GM21723 (cell line): ENCODE results near the gene ZNF14.
"Not testable (repeated sequence)": the region's sequence is repeated elsewhere in the genome, so short reads cannot be mapped to it uniquely, and the experiment has no call there.

ENCODE experiments used
- ATAC-seq: cut with Tn5 transposase; IDR thresholded peaks from one replicate; pipeline ENCODE4 v1.9.1; 2021; ENCODE audit warnings: mild to moderate bottlenecking, moderate library complexity; ENCODE audit not compliant: unreplicated experiment

ZNF14 gene

DNA sequence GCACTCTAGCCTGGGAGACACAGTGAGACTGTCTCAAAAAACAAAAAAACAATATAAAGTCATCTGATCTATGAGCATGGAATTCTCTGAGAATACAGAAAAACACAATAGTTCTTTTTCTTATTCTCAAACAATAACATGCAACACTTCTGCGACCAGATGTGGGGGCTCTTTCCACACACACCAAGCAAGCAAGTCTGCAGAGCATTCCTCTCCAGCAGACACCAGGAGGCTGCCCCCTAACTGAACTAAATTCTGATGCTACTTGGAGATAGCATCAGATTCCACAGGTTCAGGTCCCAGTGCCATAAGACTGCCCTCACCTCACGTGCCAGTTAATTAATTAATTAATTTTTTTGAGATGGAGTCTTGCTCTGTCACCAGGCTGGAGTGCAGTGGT is 36.5 kb downstream of the ZNF14 start:
- no peak for ATAC-seq

GRCh38 chr19:19691683-19692082 is 41.2 kb downstream of the ZNF14 start:
- ATAC-seq = no peak

DNA sequence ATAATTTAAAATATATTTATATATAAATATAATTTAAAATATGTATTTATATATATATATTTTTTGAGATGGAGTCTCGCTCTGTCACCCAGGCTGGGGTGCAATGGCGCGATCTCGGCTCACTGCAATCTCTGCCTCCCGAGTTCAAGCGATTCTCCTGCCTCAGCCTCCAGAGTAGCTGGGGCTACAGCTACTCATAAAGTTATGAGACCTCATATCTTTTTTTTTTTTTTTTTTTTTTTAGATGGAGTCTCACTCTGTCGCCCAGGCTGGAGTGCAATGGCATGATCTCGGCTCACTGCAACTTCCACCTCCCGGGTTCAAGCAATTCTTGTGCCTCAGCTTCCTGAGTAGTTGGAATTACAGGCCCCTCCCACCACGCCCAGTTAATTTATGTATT is 43.9 kb downstream of the ZNF14 start:
- ATAC-seq = not testable (repeated sequence)

DNA sequence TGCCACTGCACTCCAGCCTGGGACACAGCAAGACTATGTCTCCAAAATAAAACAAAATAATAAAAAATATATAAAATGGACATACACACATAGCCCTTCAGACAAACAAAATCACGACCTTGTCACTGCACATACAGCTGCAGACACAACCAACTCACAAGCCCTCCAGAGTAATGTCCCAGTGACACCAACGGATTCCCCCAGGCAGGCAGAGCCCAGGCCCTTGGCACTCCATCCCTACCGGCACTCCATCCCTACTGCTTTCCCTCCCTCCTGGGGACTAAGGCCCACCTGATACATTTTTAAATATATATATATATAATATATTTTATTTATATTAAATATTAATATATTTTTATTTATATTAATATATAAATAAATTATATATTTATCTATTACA is 45.8 kb downstream of the ZNF14 start:
- ATAC-seq = no peak

DNA sequence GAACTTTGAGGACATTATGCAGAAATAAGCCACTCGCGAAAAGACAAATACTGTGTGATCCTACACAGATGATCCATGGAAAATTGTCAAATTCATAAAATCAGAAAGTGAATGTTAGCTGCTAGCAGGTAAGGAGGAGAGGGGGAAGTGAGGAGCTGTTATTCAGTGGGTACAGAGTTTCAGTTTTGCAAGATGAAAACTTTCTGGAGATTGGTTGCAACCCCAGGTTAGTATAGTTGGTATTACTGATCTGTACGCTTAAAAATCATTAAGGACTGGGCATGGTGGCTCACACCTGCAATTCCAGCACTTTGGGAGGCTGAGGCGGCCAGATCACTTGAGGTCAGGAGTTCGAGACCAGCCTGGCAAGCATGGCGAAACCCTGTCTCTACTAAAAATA is 46.3 kb downstream of the ZNF14 start:
- no peak for ATAC-seq

DNA sequence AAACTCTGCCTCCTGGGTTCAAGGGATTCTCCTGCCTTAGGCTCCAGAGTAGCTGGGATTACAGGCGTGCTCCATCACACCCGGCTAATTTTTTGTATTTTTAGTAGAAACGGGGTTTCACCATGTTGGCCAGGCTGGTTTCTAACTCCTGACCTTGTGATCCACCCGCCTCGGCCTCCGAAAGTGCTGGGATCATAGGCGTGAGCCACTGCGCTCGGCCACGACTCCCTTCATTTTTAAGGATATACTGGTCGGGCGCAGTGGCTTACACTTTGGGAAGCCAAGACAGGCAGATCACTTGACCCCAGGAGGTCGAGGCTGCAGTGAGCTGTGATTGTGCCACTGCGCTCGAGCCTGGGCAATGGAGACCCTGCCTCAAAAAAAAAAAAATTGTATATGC is 46.8 kb downstream of the ZNF14 start:
- ATAC-seq = not testable (repeated sequence)

- no peak for ATAC-seq
Observed at GRCh38 chr19:19679176-19680073, 53.5 kb downstream of the ZNF14 start.

DNA sequence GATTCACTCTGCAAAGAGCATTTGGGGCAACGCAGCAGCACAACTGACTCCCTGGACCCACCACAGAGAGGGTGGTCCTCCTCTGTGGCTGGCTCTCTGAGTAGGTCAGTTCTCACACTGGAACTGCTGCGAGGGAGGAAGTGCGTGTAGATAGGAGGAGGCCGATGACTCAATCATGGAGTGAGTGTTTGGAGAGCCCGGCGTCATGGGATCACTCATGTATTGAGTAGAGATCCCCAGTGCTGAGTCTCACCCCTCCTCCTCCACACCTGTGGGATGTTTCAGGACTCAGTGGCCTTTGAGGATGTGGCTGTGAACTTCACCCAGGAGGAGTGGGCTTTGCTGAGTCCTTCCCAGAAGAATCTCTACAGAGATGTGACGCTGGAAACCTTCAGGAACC is 55.3 kb downstream of the ZNF14 start:
- no peak for ATAC-seq

DNA sequence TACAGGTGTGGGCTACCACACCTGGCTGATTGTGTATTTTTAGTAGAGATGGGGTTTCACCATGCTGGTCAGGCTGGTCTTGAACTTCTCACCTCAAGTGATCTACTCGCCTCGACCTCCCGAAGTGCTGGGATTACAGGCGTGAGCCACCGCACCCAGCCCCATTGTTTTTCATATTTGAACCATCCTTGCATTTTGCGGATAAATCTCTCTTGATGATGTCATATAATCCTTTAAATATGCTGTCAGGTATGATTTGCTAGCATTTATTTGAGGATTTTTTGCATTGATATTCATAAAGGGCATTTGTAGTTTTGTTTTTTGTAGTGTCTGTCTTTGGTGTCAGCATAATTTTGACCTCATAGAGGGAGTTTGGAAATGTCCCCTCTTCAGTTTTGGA is 58.6 kb downstream of the ZNF14 start:
- ATAC-seq = no peak

GRCh38 chr19:19672816-19673215 is 60.1 kb downstream of the ZNF14 start:
- ATAC-seq = no peak

- ATAC-seq = no peak
Observed at GRCh38 chr19:19670070-19670551, 62.8 kb downstream of the ZNF14 start.

DNA sequence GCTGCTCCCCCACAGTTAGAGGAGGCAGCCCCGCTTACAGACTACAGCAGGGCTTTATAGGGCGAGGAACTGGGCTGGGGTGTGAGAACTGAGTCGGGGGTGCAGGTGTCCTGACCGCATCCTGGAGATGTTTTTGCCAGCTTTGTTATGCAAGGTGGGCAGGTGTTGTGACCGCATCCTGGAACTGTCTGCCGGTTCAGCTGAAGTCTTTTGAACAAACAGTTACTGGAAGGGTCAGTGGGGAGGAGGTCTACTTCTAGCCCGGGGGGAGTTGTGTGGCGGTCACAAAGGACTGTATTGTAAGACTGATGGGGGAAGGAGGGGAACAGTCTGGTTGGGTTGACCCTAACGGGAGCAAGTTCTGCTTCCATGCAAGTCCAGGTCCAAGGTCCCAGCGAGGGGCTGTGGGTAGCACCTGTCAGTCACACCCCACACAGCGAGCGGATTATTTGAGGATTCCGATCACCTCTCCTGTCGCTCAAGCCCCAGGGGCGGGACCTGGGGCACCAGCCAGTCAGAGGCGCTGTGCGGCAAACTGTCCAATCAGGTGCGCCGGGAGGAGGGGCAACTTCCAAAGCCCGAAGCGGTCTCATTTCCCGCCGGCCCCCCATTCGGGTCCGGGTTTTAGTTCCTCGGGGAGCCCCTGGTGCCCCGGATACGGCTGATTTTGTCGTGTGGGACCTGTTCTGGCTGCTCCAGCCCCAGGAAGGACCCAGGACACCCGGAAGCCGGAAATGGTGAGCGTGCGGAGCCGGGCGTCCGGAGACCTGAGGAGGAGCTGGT is 64.5 kb downstream of the ZNF14 start, which contains the start of gene ZNF101:
TSS of gene ZNF101 (plus strand) at position 610 of the 783 bp plus-strand sequence. CDS start at position 735, 125 bp downstream.
- peak; percentile 79 for ATAC-seq

DNA sequence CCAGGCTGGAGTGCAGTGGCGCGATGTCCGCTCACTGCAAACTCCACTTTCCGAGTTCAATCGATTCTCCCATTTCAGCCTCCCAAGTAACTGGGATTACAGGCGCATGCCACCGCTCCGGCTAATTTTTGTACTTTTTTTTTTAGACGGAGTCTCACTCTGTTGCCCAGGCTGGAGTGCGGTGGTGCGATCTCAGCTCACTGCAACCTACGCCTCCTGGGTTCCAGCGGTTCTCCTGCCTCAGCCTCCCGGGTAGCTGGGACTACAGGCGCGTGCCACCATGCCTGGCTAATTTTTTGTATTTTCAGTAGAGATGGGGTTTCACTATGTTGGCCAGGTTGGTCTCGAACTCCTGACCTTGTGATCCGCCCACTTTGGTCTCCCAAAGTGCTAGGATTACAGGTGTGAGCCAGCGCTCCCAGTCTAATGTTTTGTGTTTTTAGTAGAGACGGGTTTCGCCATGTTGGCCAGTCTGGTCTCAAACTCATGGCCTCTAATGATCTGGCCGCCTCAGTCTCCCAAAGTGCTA is 67.4 kb downstream of the ZNF14 start:
- ATAC-seq = not testable (repeated sequence)

GRCh38 chr19:19663256-19664120 is 69.4 kb downstream of the ZNF14 start, which contains the start of gene ATP13A1:
TSS of gene ATP13A1 (minus strand) at chr19:19663676. CDS start at chr19:19663666, 10 bp downstream.
- ATAC-seq = peak; percentile 72

DNA sequence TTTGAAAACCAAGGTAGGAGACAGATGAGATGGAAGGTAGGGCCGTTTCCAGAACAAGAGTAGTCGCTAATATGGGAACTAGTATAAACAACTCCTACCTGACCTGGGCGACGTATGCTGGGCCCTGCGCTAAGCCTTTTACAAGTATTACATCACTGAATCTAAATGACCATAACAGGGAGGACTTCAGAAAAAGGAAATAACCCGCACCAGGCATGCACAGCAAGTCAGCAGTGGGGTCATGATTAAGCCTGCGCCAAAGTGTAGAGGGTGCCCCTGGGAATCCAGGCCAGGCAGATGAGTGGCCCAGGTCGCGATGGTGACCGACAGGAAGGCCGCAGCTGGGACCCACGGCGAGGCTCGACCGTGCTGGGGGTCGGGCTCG is 70.0 kb downstream of the ZNF14 start:
- ATAC-seq = no peak

DNA sequence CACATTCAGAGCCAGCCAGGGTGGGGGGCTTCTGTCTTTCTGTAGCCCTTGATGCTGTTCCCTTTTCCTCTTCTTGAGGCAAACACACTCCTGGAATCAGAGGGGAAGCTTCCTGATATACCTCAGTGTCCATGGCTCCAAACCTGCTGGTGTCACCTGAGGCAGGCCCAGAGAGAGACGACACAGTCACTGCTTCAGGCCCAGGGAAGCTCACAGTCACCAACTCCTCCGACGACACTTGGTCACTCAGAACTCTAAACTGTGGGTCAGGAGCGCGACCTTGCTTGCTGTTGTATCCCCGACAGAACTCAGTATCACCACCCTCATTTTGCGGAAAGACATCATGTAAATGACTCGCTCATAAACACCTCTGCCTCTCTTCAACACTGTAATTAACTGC is 70.6 kb downstream of the ZNF14 start:
- no peak for ATAC-seq

DNA sequence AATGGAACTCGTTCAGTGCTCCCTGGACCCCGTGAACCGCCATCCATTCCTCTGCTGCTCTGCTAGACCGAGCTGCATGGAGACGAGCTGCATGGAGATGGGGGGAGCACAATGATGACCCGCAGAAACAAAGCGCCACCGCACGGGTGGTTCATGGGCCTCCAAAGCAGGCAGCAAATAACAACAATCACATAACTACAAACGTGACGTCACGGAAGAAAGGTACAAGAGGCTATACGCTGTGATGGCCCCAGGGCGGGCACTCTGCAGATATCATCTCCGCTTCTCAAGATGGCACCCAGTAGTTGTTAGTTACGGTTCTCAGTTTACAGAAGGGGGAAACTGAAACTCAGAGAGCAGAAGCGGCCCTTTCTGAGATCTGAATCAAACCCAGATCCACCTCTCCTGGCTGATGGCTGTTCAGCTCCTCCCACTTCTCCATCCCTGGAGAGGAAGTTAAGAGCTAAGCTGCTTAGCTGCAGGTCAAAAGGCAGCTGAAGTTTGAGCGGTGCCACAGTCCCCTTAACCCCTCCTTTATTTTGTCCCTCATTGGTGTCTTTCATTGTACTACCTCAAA is 71.1 kb downstream of the ZNF14 start:
- peak; percentile 47 for ATAC-seq

DNA sequence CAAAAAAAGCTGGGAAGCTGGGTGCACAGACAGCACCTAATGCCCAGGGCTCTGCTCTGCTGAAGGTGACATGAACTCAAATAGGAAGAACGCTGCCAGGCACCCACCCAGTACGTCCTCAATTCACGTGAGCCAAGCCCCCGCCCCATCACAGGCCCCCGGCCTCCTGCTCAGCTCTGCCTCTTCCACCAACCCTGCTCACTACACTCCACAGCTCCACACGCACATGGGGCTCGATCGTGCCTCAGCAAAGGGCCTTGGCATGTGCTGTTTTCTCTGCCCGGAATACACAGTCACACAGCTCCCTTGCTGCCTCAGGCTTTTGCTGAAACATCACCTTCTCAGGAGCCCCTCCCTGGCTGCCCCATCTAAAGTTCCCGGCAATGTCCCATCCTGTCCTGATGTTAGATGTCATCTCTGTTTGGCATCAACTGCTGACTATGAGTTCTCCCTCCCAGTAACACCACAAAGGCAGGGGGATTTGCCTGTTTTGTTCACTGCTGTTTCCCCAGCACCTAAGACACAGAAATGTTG is 71.7 kb downstream of the ZNF14 start:
- ATAC-seq = no peak
